Heart right ventricle (tissue), 16 donors: ENCODE data around the gene FCHSD2. TPM values are rescaled to one million over a fixed set of nuclear protein-coding genes. Genes with fewer than 3 reads are reported as not detected.

Experiments
- ATAC-seq, 8 donors: fragments of 200-7000 bp; cut with Tn5 transposase; one replicate each; pipeline ENCODE4 v1.9.1; 2020; ENCODE audit warnings: mild to moderate bottlenecking in 8 of 8, moderate library complexity in 8 of 8, moderate number of reproducible peaks in 1 of 8
- DNase-seq, 2 donors: peaks; one replicate each; pipeline ENCODE4 v3.0.0-alpha.2; 2020
- H3K27ac ChIP-seq, 10 donors: fragments of 200-600 bp; sonication (generic) in 2 of 10; one replicate each; pipeline versions ENCODE4 v1.5.0 to v1.8.0; 2020 to 2022; ENCODE audit warnings: mild to moderate bottlenecking in 3 of 10
- H3K27me3 ChIP-seq, 7 donors: fragments of 200-600 bp; one replicate each; pipeline ENCODE4 v1.8.0; 2021 to 2022; ENCODE audit warnings: mild to moderate bottlenecking in 2 of 7
- H3K36me3 ChIP-seq, 9 donors: fragments of 200-600 bp; sonication (generic) in 1 of 9; one replicate each; pipeline versions ENCODE4 v1.5.0 to v1.8.0; 2020 to 2022; ENCODE audit warnings: mild to moderate bottlenecking in 2 of 9
- H3K4me1 ChIP-seq, 9 donors: fragments of 200-600 bp; sonication (generic) in 1 of 9; one replicate each; pipeline versions ENCODE4 v1.5.0 to v1.8.0; 2020 to 2022; ENCODE audit warnings: mild to moderate bottlenecking in 4 of 9
- H3K4me3 ChIP-seq, 10 donors: fragments of 200-600 bp; sonication (generic) in 2 of 10; one replicate each; pipeline versions ENCODE4 v1.5.0 to v1.8.0; 2020 to 2022; ENCODE audit warnings: mild to moderate bottlenecking in 7 of 10, moderate library complexity in 2 of 10
- H3K9me3 ChIP-seq, 11 donors: fragments of 200-600 bp in 10 of 11; sonication (generic) in 2 of 11; one replicate each; pipeline versions ENCODE4 v1.5.0 to v1.8.0; 2013 to 2022; ENCODE audit warnings: mild to moderate bottlenecking in 2 of 11, control low read depth in 1 of 11, moderate library complexity in 1 of 11
- CTCF ChIP-seq, 9 donors: fragments of 200-600 bp; sonication (generic) in 2 of 9; IDR thresholded peaks; one replicate each; pipeline versions ENCODE4 v1.5.0 to v1.8.0; 2021 to 2022; ENCODE audit warnings: antibody characterized with exemption in 9 of 9, mild to moderate bottlenecking in 5 of 9, moderate library complexity in 1 of 9
- WGBS, 2 donors: extraction: QIAGEN DNeasy Blood & Tissue Kit; methylation state at CpG; one replicate each; pipeline ENCODE4 v1.1.7; 2013; ENCODE audit warnings: inconsistent platforms in 1 of 2; 5-methylcytosine and 5-hydroxymethylcytosine counted together
- intact Hi-C, 10 donors: fragments of 100-400 bp; cut with DNase I; formaldehyde crosslinking; loops; one replicate each; pipeline versions ENCODE4 v1.11.1 to v1.14.2; 2022
- polyA plus RNA-seq, 2 donors: library from polyadenylated mRNA; stranded (reverse); fragments of 200-250 nt; gene quantifications; one replicate each; pipeline ENCODE4 v1.2.3, GENCODE V29; 2013
- total RNA-seq, 10 donors: library from RNA; stranded (reverse); fragmentation: NEBNext Ultra II Directional in 3 of 10; extraction: Animal tissue kit (Norgen Biotek cat#: 25700) in 3 of 10; gene quantifications; one replicate each; pipeline versions ENCODE4 v1.2.1 to v1.2.4, GENCODE V29; 2021 to 2023
- donor health status: Arrhythmogenic right ventricular cardiomyopathy.
- donor health status: ischemic (EF 13 %, LVEDD 7.1; RV severe dilation, severe dysfunction).
- donor health status: healthy with polysubstance abuse.
- donor health status: DM: no; HTN: yes; CAD: no.
- donor health status: DM: no; HTN: no; CAD: no.
- donor health status: ischemic (EF 25% LVEDD 6.9; RV normal size, moderate dysfunction).
- donor health status: ischemic (EF 25% LVEDD 5.7; RV mildly dilated, moderate dysfunction).
- donor health status: healthy.
- donor health status: DM: yes; HTN: yes; CAD: no.
- donor health status: Ischemic cardiomyopathy.
- donor health status: ischemic (EF 35%, LVEDD 5.7; RV mildly dilated, moderate dysfunction).
- donor health status: nonischemic (EF 11% LVEDD 7.7; RV severe dilation, severe dysfunction).
- donor health status: DM: yes; HTN: yes; CAD: no.
- donor health status: PGD.
- donor health status: ischemic (EF 29% LVEDD 5.4; RV normal size, mild dysfunction).
- donor health status: nonischemic (EF 23%, LVEDD 6.1; RV moderate dilation, normal function).

FCHSD2 gene
- total and polyA plus RNA-seq, 12 donors, result 16.1 to 48.4 (median 37.5) TPM

GRCh38 chr11:73048446-73048845, 93.7 kb downstream of the FCHSD2 start:
- Histone ChIP-seq H3K9me3 (no peaks in the 10 kb centered on the region), H3K4me1 (peaks cover 0 to 40% (median 10%) of the 10 kb centered on the region in 9 donors), H3K27me3 (no peaks in the 10 kb centered on the region), H3K4me3 (peak overlapping the region in 1 of 10 donors; percentile 16), H3K27ac (peak overlapping the region in 2 of 10 donors; percentile 22 to 69), H3K36me3 (no peaks in the 10 kb centered on the region)
- TF ChIP-seq CTCF (IDR thresholded peaks at IDR 0.05), result no peak
- DNase-seq, result no peak
- 91 to 99% methylated on average over 3 of the region's 3 CpGs for WGBS, 2 donors
- intact Hi-C loops, result no loop called here
- ATAC-seq, result no peak

- intact Hi-C loops, result no loop called here
- DNase-seq (no peak), ATAC-seq (peak in 5 of 8 donors; percentile 35 to 67 (median 54))
- H3K9me3 ChIP-seq, result no peaks in the 10 kb centered on the region
- H3K27me3 ChIP-seq, result no peaks in the 10 kb centered on the region
- TF ChIP-seq CTCF (IDR thresholded peaks at IDR 0.05), result no peak
- peaks cover 0 to 46% (median 10%) of the 10 kb centered on the region in 9 donors for H3K4me1 ChIP-seq
- peaks cover 0 to 2% (median 0%) of the 10 kb centered on the region in 9 donors for H3K36me3 ChIP-seq
- H3K27ac ChIP-seq, result peak overlapping the region in 2 of 10 donors; percentile 22 to 69
- H3K4me3 ChIP-seq, result peak overlapping the region in 1 of 10 donors; percentile 16
- 49 to 60% methylated on average over 2 of the region's 2 CpGs for WGBS, 2 donors
Measured at GRCh38 chr11:73047773-73048371, 94.2 kb downstream of the FCHSD2 start.

- intact Hi-C loops, result no loop called here
- 86 to 89% methylated on average over 2 of the region's 2 CpGs for WGBS, 2 donors
- H3K4me1 ChIP-seq, result peaks cover 0 to 9% (median 0%) of the 10 kb centered on the region in 9 donors
- DNase-seq (no peak), ATAC-seq (no peak)
- TF ChIP-seq CTCF (IDR thresholded peaks at IDR 0.05), result no peak
- peaks cover 0 to 32% (median 0%) of the 10 kb centered on the region in 9 donors for H3K36me3 ChIP-seq
- peaks cover 0 to 2% (median 0%) of the 10 kb centered on the region in 11 donors for H3K9me3 ChIP-seq
- H3K4me3 ChIP-seq, result no peak overlapping the region
- no peak overlapping the region for H3K27ac ChIP-seq
- no peaks in the 10 kb centered on the region for H3K27me3 ChIP-seq
Measured at GRCh38 chr11:73040046-73040445, 102.1 kb downstream of the FCHSD2 start.

- Histone ChIP-seq H3K27me3 (no peaks in the 10 kb centered on the region), H3K9me3 (no peaks in the 10 kb centered on the region), H3K27ac (no peak overlapping the region), H3K4me1 (peaks cover 0 to 23% (median 4%) of the 10 kb centered on the region in 9 donors), H3K4me3 (no peak overlapping the region), H3K36me3 (peaks cover 0 to 30% (median 0%) of the 10 kb centered on the region in 9 donors)
- no peak for DNase-seq
- 91 to 97% methylated on average over 1 of the region's 1 CpG for WGBS, 2 donors
- ATAC-seq, result no peak
- TF ChIP-seq CTCF (IDR thresholded peaks at IDR 0.05), result no peak
- intact Hi-C loops, result no loop called here
Measured at GRCh38 chr11:73034777-73035176, 107.3 kb downstream of the FCHSD2 start.
